ENCODE measurements around the gene FGF21.

The FGF21 gene

GRCh38 chr19:48796298-48797083, 41.2 kb downstream of the FGF21 start:
- FAIRE-seq (no peak), DNase-seq (ENCODE audit: insufficient read length, low spot score) (no peak)
- no peak for TF ChIP-seq POLR2A (IDR thresholded peaks at IDR 0.05; ENCODE audit: low read depth, low read length)

- DNase-seq (ENCODE audit: insufficient read length, low spot score), result no peak
- FAIRE-seq, result no peak
- TF ChIP-seq POLR2A (IDR thresholded peaks at IDR 0.05; ENCODE audit: low read depth, low read length), result no peak
These were observed 41.8 kb downstream of the FGF21 start for GRCh38 chr19:48797103-48797502.

- no peak for DNase-seq (ENCODE audit: insufficient read length, low spot score)
- FAIRE-seq, result no peak
- TF ChIP-seq POLR2A (IDR thresholded peaks at IDR 0.05; ENCODE audit: low read depth, low read length), result no peak
These were observed 43.6 kb downstream of the FGF21 start for GRCh38 chr19:48798937-48799336.

GRCh38 chr19:48799358-48800300, 44.3 kb downstream of the FGF21 start:
- DNase-seq (ENCODE audit: insufficient read length, low spot score), result no peak
- no peak for TF ChIP-seq POLR2A (IDR thresholded peaks at IDR 0.05; ENCODE audit: low read depth, low read length)
- FAIRE-seq, result no peak

- DNase-seq (ENCODE audit: insufficient read length, low spot score), result no peak
- FAIRE-seq, result no peak
- TF ChIP-seq POLR2A (IDR thresholded peaks at IDR 0.05; ENCODE audit: low read depth, low read length), result no peak
These were observed 47.3 kb downstream of the FGF21 start for GRCh38 chr19:48802623-48803022.

GRCh38 chr19:48804496-48804895, 49.2 kb downstream of the FGF21 start:
- no peak for TF ChIP-seq POLR2A (IDR thresholded peaks at IDR 0.05; ENCODE audit: low read depth, low read length)
- no peak for FAIRE-seq
- no peak for DNase-seq (ENCODE audit: insufficient read length, low spot score)

- FAIRE-seq (no peak), DNase-seq (ENCODE audit: insufficient read length, low spot score) (no peak)
- TF ChIP-seq POLR2A (IDR thresholded peaks at IDR 0.05; ENCODE audit: low read depth, low read length), result no peak
These were observed 50.1 kb downstream of the FGF21 start for GRCh38 chr19:48805452-48805851.

- no peak for DNase-seq (ENCODE audit: insufficient read length, low spot score)
- FAIRE-seq, result no peak
- no peak for TF ChIP-seq POLR2A (IDR thresholded peaks at IDR 0.05; ENCODE audit: low read depth, low read length)
These were observed 51.1 kb downstream of the FGF21 start for GRCh38 chr19:48806518-48806817.

GRCh38 chr19:48806818-48807589, 51.7 kb downstream of the FGF21 start:
- DNase-seq (ENCODE audit: insufficient read length, low spot score), result no peak
- TF ChIP-seq POLR2A (IDR thresholded peaks at IDR 0.05; ENCODE audit: low read depth, low read length), result no peak
- no peak for FAIRE-seq

GRCh38 chr19:48807590-48808308, 52.4 kb downstream of the FGF21 start:
- DNase-seq (ENCODE audit: insufficient read length, low spot score) (no peak), FAIRE-seq (no peak)
- no peak for TF ChIP-seq POLR2A (IDR thresholded peaks at IDR 0.05; ENCODE audit: low read depth, low read length)
